Measurements from ENCODE around the gene MAP4K3.

DNA sequence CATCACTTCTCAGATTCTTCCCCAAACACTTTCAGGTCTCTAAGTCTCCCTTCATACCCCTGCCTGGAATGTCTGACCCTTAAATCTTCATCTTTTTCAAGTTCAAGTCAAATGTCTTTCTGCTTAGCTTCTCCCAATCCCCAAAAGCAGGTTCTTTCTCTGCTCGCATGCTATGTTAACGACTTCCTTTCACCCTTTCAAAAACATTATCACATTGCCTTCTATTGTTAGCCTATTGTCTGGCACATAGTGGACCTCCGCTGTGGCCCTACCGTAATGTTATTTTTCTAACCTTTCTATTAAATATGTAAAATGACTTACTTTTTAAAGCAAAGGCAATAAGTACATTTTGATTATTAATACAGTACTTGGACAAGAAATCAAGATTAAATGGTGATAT, 195.5 kb downstream of the MAP4K3 start:
- TF ChIP-seq CTCF (IDR thresholded peaks at IDR 0.05 in 4 of 5, conservative IDR thresholded peaks at IDR 0.05 in 1 of 5) (no peak), POLR2A (IDR thresholded peaks at IDR 0.05) (no peak)
